GM10847 (cell line): ENCODE data around the gene GAS2.

Experiments used
- POLR2A ChIP-seq: IDR thresholded peaks from 2 replicates; pipeline ENCODE4 v1.6.1; 2011; ENCODE audit not compliant: insufficient read length; ENCODE audit errors: extremely low read depth

GAS2 gene

GRCh38 chr11:22702031-22702430, 35.6 kb downstream of the GAS2 start:
- no peak for TF ChIP-seq POLR2A

- TF ChIP-seq POLR2A: no peak
Observed at GRCh38 chr11:22703040-22703439, 36.6 kb downstream of the GAS2 start.

GRCh38 chr11:22703591-22703990, 37.2 kb downstream of the GAS2 start:
- TF ChIP-seq POLR2A: no peak

GRCh38 chr11:22707119-22707899, 40.9 kb downstream of the GAS2 start:
- no peak for TF ChIP-seq POLR2A

GRCh38 chr11:22711071-22711770, 44.8 kb downstream of the GAS2 start:
- TF ChIP-seq POLR2A: no peak

- TF ChIP-seq POLR2A: no peak
Observed at GRCh38 chr11:22711880-22712279, 45.5 kb downstream of the GAS2 start.

GRCh38 chr11:22713336-22713735, 46.9 kb downstream of the GAS2 start:
- no peak for TF ChIP-seq POLR2A

GRCh38 chr11:22715971-22716370, 49.6 kb downstream of the GAS2 start:
- no peak for TF ChIP-seq POLR2A

- no peak for TF ChIP-seq POLR2A
Observed at GRCh38 chr11:22720457-22720856, 54.0 kb downstream of the GAS2 start.

GRCh38 chr11:22723274-22723673, 56.9 kb downstream of the GAS2 start:
- TF ChIP-seq POLR2A: no peak

- TF ChIP-seq POLR2A: no peak
Observed at GRCh38 chr11:22725079-22725478, 58.7 kb downstream of the GAS2 start.

GRCh38 chr11:22728600-22729389, 62.4 kb downstream of the GAS2 start:
- no peak for TF ChIP-seq POLR2A

- TF ChIP-seq POLR2A: no peak
Observed at GRCh38 chr11:22730319-22730718, 63.9 kb downstream of the GAS2 start.

- TF ChIP-seq POLR2A: no peak
Observed at GRCh38 chr11:22732588-22732987, 66.2 kb downstream of the GAS2 start.

GRCh38 chr11:22733475-22734248, 67.3 kb downstream of the GAS2 start:
- no peak for TF ChIP-seq POLR2A
